DND-41 (cell line): ENCODE measurements around the gene CYP8B1.

Experiments
- EZH2 ChIP-seq: IDR thresholded peaks from 3 replicates; pipeline ENCODE4 v1.6.1; 2012; ENCODE audit warnings: borderline replicate concordance, low read depth, mild to moderate bottlenecking, moderate library complexity, low read length, inconsistent platforms; ENCODE audit not compliant: severe bottlenecking
- TF ChIP-seq, protein P1 (sequence below): IDR thresholded peaks from 2 replicates; pipeline ENCODE4 v1.5.1; 2012; ENCODE audit warnings: borderline replicate concordance, low read length, moderate library complexity, mild to moderate bottlenecking; ENCODE audit not compliant: poor library complexity, severe bottlenecking; ENCODE audit errors: extremely low read depth

DNA sequence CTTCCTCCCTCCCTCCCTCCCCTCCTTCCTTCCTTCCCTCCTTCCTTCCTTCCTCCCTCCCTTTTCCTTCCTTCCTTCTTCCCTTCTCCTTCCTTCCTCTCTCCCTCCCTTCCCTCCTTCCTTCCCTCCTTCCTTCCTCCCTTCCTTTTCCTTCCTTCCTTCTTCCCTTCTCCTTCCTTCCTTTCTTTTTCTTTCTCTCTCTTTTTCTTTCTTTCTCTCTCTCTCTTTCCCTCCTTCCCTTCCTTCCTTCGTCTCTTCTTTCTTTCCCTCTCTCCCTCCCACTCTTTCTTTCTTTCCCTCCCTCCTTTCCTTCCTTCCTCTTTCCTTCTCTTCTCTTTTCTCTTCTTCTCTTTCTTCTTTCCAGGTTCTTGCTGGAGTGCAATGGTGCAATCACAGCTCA, 28.4 kb upstream of the CYP8B1 start:
- TF ChIP-seq, protein P1, sequence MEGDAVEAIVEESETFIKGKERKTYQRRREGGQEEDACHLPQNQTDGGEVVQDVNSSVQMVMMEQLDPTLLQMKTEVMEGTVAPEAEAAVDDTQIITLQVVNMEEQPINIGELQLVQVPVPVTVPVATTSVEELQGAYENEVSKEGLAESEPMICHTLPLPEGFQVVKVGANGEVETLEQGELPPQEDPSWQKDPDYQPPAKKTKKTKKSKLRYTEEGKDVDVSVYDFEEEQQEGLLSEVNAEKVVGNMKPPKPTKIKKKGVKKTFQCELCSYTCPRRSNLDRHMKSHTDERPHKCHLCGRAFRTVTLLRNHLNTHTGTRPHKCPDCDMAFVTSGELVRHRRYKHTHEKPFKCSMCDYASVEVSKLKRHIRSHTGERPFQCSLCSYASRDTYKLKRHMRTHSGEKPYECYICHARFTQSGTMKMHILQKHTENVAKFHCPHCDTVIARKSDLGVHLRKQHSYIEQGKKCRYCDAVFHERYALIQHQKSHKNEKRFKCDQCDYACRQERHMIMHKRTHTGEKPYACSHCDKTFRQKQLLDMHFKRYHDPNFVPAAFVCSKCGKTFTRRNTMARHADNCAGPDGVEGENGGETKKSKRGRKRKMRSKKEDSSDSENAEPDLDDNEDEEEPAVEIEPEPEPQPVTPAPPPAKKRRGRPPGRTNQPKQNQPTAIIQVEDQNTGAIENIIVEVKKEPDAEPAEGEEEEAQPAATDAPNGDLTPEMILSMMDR: no peak
- TF ChIP-seq EZH2: no peak
